Breast epithelium (tissue), 3 donors: Measurements from ENCODE around the gene COX19.

Experiments used
- CTCF ChIP-seq, 3 donors: fragments of 450-650 bp; IDR thresholded peaks; one replicate each; pipeline ENCODE4 v1.5.1; 2016 to 2017; ENCODE audit warnings: antibody characterized with exemption in 3 of 3, mild to moderate bottlenecking in 3 of 3, moderate library complexity in 3 of 3
- POLR2A ChIP-seq: fragments of 450-650 bp; IDR thresholded peaks from one replicate; pipeline ENCODE4 v1.6.1; 2016; ENCODE audit warnings: antibody characterized with exemption, mild to moderate bottlenecking, moderate library complexity
- POLR2AphosphoS5 ChIP-seq, 3 donors: sonication (generic); formaldehyde crosslinking; IDR thresholded peaks; one replicate each; pipeline ENCODE4 v1.6.1; 2017; ENCODE audit warnings: antibody characterized with exemption in 3 of 3

- TF ChIP-seq CTCF (IDR thresholded peaks at IDR 0.05) = peak; percentile 94 to 100 (median 100)
- TF ChIP-seq POLR2A = no peak
- peak; percentile 63 to 68 (median 64) for TF ChIP-seq POLR2AphosphoS5 (IDR thresholded peaks at IDR 0.05)
Observed at GRCh38 chr7:992709-993607, 17.6 kb upstream of the COX19 start.
